ENCODE measurements around the gene WDR77. TPM values are rescaled to one million over a fixed set of nuclear protein-coding genes. Genes with fewer than 3 reads are reported as not detected.

WDR77 gene
- total RNA-seq, 1 experiment from 2014 or later, result 67.9 TPM

GRCh38 chr1:111454859-111455641, 6.0 kb upstream of the WDR77 start:
- no peak overlapping the region for H3K27ac ChIP-seq (ENCODE audit: low read depth, low read length, poor library complexity, severe bottlenecking)
- H3K4me3 ChIP-seq (ENCODE audit: low read depth, low read length, poor library complexity, severe bottlenecking), result no peak overlapping the region
- peaks cover 78% of the 10 kb centered on the region for H3K36me3 ChIP-seq (ENCODE audit: insufficient read depth, low read length, poor library complexity, severe bottlenecking)
- BruUV-seq (replicated peaks), result no TSS peak
- CTCF ChIA-PET, result no interaction called here
- POLR2A ChIA-PET (ENCODE audit: low non-redundant PET), result no interaction called here
- no peaks in the 10 kb centered on the region for H3K27me3 ChIP-seq (replicated peaks; ENCODE audit: insufficient read depth, low read depth, low read length, poor library complexity)
- H3K4me1 ChIP-seq (ENCODE audit: insufficient read depth, low read length, poor library complexity, severe bottlenecking), result peaks cover 15% of the 10 kb centered on the region
- DNase-seq (ENCODE audit: low spot score), result no peak
- intact Hi-C loops (cut with micrococcal nuclease; ENCODE audit: unreplicated experiment), result no loop called here
- no peak for TF ChIP-seq EZH2 (IDR thresholded peaks at IDR 0.05; ENCODE audit: borderline replicate concordance, low read depth, low read length, poor library complexity, severe bottlenecking)
- TF ChIP-seq, protein P1, sequence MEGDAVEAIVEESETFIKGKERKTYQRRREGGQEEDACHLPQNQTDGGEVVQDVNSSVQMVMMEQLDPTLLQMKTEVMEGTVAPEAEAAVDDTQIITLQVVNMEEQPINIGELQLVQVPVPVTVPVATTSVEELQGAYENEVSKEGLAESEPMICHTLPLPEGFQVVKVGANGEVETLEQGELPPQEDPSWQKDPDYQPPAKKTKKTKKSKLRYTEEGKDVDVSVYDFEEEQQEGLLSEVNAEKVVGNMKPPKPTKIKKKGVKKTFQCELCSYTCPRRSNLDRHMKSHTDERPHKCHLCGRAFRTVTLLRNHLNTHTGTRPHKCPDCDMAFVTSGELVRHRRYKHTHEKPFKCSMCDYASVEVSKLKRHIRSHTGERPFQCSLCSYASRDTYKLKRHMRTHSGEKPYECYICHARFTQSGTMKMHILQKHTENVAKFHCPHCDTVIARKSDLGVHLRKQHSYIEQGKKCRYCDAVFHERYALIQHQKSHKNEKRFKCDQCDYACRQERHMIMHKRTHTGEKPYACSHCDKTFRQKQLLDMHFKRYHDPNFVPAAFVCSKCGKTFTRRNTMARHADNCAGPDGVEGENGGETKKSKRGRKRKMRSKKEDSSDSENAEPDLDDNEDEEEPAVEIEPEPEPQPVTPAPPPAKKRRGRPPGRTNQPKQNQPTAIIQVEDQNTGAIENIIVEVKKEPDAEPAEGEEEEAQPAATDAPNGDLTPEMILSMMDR (conservative IDR thresholded peaks at IDR 0.05; ENCODE audit: low read depth, low read length), result no peak
- H3K9me3 ChIP-seq (ENCODE audit: low read depth, low read length, poor library complexity, severe bottlenecking), result no peaks in the 10 kb centered on the region

- DNase-seq (ENCODE audit: low spot score), result no peak
- intact Hi-C loops (cut with micrococcal nuclease; ENCODE audit: unreplicated experiment), result no loop called here
- peaks cover 65% of the 10 kb centered on the region for H3K36me3 ChIP-seq (ENCODE audit: insufficient read depth, low read length, poor library complexity, severe bottlenecking)
- no TSS peak for BruUV-seq (replicated peaks)
- no peak for TF ChIP-seq EZH2 (IDR thresholded peaks at IDR 0.05; ENCODE audit: borderline replicate concordance, low read depth, low read length, poor library complexity, severe bottlenecking)
- TF ChIP-seq, protein P1 (conservative IDR thresholded peaks at IDR 0.05; ENCODE audit: low read depth, low read length), result no peak
- H3K4me3 ChIP-seq (ENCODE audit: low read depth, low read length, poor library complexity, severe bottlenecking), result no peak overlapping the region
- no peak overlapping the region for H3K27ac ChIP-seq (ENCODE audit: low read depth, low read length, poor library complexity, severe bottlenecking)
- H3K27me3 ChIP-seq (replicated peaks; ENCODE audit: insufficient read depth, low read depth, low read length, poor library complexity), result no peaks in the 10 kb centered on the region
- peaks cover 15% of the 10 kb centered on the region for H3K4me1 ChIP-seq (ENCODE audit: insufficient read depth, low read length, poor library complexity, severe bottlenecking)
- ChIA-PET CTCF (interaction anchor here (0.7 kb wide), 1 partner anchor 88 kb away, joined by 4 read pairs; no protein-coding TSS in a partner anchor), POLR2A (ENCODE audit: low non-redundant PET) (no interaction called here)
- no peaks in the 10 kb centered on the region for H3K9me3 ChIP-seq (ENCODE audit: low read depth, low read length, poor library complexity, severe bottlenecking)
Measured at GRCh38 chr1:111453706-111454105, 4.7 kb upstream of the WDR77 start.

GRCh38 chr1:111452581-111452980, 3.5 kb upstream of the WDR77 start:
- ChIA-PET POLR2A (ENCODE audit: low non-redundant PET) (no interaction called here), CTCF (no interaction called here)
- intact Hi-C loops (cut with micrococcal nuclease; ENCODE audit: unreplicated experiment), result no loop called here
- Histone ChIP-seq H3K36me3 (ENCODE audit: insufficient read depth, low read length, poor library complexity, severe bottlenecking) (peaks cover 53% of the 10 kb centered on the region), H3K9me3 (ENCODE audit: low read depth, low read length, poor library complexity, severe bottlenecking) (no peaks in the 10 kb centered on the region), H3K27ac (ENCODE audit: low read depth, low read length, poor library complexity, severe bottlenecking) (no peak overlapping the region), H3K27me3 (replicated peaks; ENCODE audit: insufficient read depth, low read depth, low read length, poor library complexity) (no peaks in the 10 kb centered on the region), H3K4me3 (ENCODE audit: low read depth, low read length, poor library complexity, severe bottlenecking) (no peak overlapping the region), H3K4me1 (ENCODE audit: insufficient read depth, low read length, poor library complexity, severe bottlenecking) (peaks cover 19% of the 10 kb centered on the region)
- TF ChIP-seq, protein P1 (conservative IDR thresholded peaks at IDR 0.05; ENCODE audit: low read depth, low read length), result no peak
- no peak for TF ChIP-seq EZH2 (IDR thresholded peaks at IDR 0.05; ENCODE audit: borderline replicate concordance, low read depth, low read length, poor library complexity, severe bottlenecking)
- no peak for DNase-seq (ENCODE audit: low spot score)
- BruUV-seq (replicated peaks), result no TSS peak

Data from A673 (cell line).